NT2/D1 (cell line): ENCODE results near the gene SLC40A1.

Experiments
- SUZ12 ChIP-seq: IDR thresholded peaks from 2 replicates; pipeline ENCODE4 v1.6.1; 2011; ENCODE audit not compliant: insufficient read length, insufficient read depth; ENCODE audit errors: extremely low read depth
- YY1 ChIP-seq: IDR thresholded peaks from 2 replicates; pipeline ENCODE4 v1.6.1; 2011; ENCODE audit not compliant: insufficient read length, insufficient read depth
- ZNF274 ChIP-seq: IDR thresholded peaks from 2 replicates; pipeline ENCODE4 v1.6.1; 2011; ENCODE audit warnings: mild to moderate bottlenecking, low read depth, low read length

DNA sequence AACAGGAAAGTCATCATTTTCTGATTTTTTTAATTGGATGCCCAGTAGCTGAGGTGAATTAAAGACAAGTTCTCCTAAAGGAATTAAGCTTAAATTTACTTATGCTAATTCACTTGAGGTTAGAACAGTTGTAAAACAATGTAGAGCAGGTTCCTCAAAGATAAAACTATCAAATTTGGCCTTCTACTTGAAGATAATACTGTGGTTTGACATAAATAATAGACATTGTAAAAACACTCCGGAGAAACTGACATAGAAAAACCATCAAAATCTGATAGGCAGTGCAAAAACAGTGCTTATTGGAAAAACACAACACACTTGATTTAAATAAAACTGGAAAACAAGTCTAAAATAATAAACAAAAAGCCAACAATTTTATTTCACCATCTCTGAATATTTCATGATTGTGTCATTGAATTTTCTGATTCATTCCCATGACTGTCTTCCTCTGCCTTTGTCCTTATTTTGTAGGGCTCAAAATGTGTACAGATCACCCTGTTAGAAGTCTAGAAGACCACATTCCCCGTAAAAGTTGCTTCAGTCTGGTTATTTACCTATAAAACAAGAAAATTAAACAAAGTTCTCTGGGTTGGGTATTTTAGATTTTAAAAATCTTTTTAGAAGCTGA lies 28.3 kb upstream of the SLC40A1 start:
- no peak for TF ChIP-seq SUZ12
- TF ChIP-seq YY1, result no peak
- no peak for TF ChIP-seq ZNF274
